Measurements from ENCODE around the gene EYA4.

EYA4 gene

GRCh38 chr6:133399426-133399825, 158.3 kb downstream of the EYA4 start:
- intact Hi-C loops (cut with DNase I; ENCODE audit: low total_unique reads): no loop called here

GRCh38 chr6:133404151-133404550, 163.0 kb downstream of the EYA4 start:
- DNase-seq: no peak
- Histone ChIP-seq H3K27ac (no peak overlapping the region), H3K9me3 (no peaks in the 10 kb centered on the region), H3K4me3 (no peak overlapping the region), H3K4me1 (no peaks in the 10 kb centered on the region), H3K27me3 (no peaks in the 10 kb centered on the region), H3K36me3 (no peaks in the 10 kb centered on the region)
- intact Hi-C loops (cut with DNase I; ENCODE audit: low total_unique reads): no loop called here
- TF ChIP-seq, protein P1, sequence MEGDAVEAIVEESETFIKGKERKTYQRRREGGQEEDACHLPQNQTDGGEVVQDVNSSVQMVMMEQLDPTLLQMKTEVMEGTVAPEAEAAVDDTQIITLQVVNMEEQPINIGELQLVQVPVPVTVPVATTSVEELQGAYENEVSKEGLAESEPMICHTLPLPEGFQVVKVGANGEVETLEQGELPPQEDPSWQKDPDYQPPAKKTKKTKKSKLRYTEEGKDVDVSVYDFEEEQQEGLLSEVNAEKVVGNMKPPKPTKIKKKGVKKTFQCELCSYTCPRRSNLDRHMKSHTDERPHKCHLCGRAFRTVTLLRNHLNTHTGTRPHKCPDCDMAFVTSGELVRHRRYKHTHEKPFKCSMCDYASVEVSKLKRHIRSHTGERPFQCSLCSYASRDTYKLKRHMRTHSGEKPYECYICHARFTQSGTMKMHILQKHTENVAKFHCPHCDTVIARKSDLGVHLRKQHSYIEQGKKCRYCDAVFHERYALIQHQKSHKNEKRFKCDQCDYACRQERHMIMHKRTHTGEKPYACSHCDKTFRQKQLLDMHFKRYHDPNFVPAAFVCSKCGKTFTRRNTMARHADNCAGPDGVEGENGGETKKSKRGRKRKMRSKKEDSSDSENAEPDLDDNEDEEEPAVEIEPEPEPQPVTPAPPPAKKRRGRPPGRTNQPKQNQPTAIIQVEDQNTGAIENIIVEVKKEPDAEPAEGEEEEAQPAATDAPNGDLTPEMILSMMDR (IDR thresholded peaks at IDR 0.05): no peak

More at GRCh38 chr6:133399426-133399825, 158.3 kb downstream of the EYA4 start:
- no peak overlapping the region for H3K27ac ChIP-seq
- H3K36me3 ChIP-seq: no peaks in the 10 kb centered on the region
- no peaks in the 10 kb centered on the region for H3K4me1 ChIP-seq
- no peak overlapping the region for H3K4me3 ChIP-seq
- TF ChIP-seq, protein P1 (IDR thresholded peaks at IDR 0.05): no peak
- no peaks in the 10 kb centered on the region for H3K9me3 ChIP-seq
- DNase-seq: no peak
- no peaks in the 10 kb centered on the region for H3K27me3 ChIP-seq

- no peaks in the 10 kb centered on the region for H3K27me3 ChIP-seq
- H3K4me1 ChIP-seq: no peaks in the 10 kb centered on the region
- no peak overlapping the region for H3K4me3 ChIP-seq
- no peaks in the 10 kb centered on the region for H3K36me3 ChIP-seq
- TF ChIP-seq, protein P1 (IDR thresholded peaks at IDR 0.05): no peak
- no peaks in the 10 kb centered on the region for H3K9me3 ChIP-seq
- no peak for DNase-seq
- intact Hi-C loops (cut with DNase I; ENCODE audit: low total_unique reads): no loop called here
- H3K27ac ChIP-seq: no peak overlapping the region
Observed at GRCh38 chr6:133404728-133405127, 163.6 kb downstream of the EYA4 start.

DNA sequence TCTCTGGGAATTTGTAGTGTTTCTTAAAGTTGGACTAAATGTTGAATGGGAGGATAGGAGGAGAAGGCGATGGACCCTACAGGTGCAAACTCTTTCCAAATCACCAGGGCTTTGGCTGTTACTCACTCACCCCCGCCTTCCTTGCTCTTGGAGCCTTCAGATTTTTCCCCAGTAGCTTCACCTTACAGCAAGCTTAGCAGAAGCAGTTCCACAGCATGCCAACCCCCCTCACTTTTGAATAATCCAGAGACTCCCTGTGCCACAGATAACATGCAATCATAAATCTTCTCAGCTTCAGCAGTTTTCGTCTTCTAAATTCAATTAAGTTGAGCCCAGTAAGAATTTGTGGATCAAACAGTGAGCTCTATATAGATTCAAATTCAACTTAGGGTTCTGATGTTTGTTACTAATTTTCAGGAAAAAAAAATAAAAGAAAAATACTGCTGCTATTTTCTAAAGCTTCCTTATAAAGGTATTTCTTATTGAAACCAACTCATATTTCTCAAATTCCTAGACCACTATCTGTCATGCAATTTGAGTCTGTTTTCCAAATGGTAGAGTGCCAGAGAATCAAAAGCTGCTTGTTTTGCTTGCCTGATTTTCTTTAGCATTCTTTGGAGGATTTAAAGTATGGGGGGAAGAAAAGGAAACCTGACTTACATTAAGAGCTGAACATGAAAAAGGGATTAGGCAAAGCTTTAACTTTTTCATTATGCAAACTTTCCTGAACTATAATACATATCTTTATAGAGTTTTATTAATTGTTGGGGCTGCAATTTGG, 166.4 kb downstream of the EYA4 start:
- Histone ChIP-seq H3K4me1 (no peaks in the 10 kb centered on the region), H3K9me3 (no peaks in the 10 kb centered on the region), H3K4me3 (no peak overlapping the region), H3K36me3 (no peaks in the 10 kb centered on the region), H3K27ac (no peak overlapping the region), H3K27me3 (no peaks in the 10 kb centered on the region)
- intact Hi-C loops (cut with DNase I; ENCODE audit: low total_unique reads): no loop called here
- TF ChIP-seq, protein P1 (IDR thresholded peaks at IDR 0.05): no peak
- DNase-seq: no peak

DNA sequence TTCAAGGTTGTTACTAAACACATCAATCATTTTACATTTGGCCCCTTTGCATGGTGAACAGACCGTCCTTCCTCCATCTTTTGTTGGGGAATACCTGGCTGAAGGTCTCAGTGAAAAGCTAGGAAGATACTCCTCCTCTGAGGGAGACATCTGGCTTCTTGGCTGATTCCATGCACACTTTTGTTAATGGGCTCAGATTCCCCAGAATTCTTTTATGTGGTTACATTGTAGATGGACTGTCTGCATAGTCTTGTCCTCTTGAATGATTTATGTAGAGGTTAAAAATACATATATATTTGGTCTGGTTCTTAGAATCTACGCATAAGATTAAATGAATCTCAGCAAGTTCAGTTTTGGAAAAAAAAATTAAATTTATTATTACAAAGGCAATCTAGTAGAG, 167.0 kb downstream of the EYA4 start:
- H3K4me3 ChIP-seq: no peak overlapping the region
- H3K27ac ChIP-seq: no peak overlapping the region
- TF ChIP-seq, protein P1 (IDR thresholded peaks at IDR 0.05): no peak
- no peaks in the 10 kb centered on the region for H3K4me1 ChIP-seq
- no peak for DNase-seq
- H3K36me3 ChIP-seq: no peaks in the 10 kb centered on the region
- H3K9me3 ChIP-seq: no peaks in the 10 kb centered on the region
- intact Hi-C loops (cut with DNase I; ENCODE audit: low total_unique reads): no loop called here
- no peaks in the 10 kb centered on the region for H3K27me3 ChIP-seq

All from tibial artery (tissue), 4 donors.